HG03196 (cell line): Measurements from ENCODE around the gene CSKMT.
"Not testable (repeated sequence)": the region's sequence is repeated elsewhere in the genome, so short reads cannot be mapped to it uniquely, and the experiment has no call there.

ENCODE experiments used
- ATAC-seq: cut with Tn5 transposase; IDR thresholded peaks from one replicate; pipeline ENCODE4 v1.9.1; 2021; ENCODE audit not compliant: unreplicated experiment

Gene CSKMT

DNA sequence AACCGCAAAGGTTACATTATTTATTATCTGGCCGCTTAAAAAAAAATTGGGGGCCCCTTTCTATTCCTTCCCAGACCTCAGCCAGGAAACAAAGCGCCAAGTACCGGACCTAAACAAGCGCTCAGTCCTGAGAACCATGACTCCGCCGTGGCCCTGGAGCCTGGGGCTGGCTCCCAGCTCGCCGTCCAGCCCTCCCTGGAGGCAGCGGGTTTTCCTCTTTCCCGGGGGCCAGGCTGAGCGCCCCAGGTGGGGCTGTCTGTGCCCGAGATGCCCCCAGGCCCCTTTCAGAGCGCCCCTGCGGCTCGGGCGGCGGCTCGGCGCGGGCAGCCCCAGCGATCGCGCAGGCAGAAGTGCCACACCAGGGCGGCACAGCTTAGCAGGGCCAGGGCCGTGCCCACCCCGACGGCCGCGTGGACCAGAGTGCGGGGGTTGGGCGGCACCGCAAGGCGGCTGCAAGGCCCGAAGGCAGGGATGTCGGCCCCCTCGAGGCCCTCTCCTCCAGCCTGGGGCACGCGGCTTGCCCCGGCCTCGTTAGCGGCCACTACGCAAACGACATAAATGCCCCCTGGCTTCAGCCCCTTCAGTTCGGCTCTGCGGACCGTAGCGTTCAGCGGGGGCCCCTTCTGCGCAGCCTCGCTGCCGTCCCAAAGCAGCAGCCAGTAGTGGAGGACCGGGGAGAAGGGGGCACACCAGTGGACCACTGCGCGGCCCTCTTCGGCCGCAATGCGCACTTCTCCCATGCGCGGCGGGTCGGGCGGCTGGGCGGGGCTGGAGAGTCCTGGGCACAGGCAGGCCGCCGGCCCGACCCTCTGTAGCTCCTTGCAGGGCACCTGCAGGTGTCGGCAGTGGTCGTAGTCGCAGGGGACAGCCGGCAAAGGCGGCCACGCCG lies 22.6 kb downstream of the CSKMT start:
- ATAC-seq: no peak

GRCh38 chr11:62688491-62688890 lies 23.4 kb downstream of the CSKMT start:
- ATAC-seq: no peak

DNA sequence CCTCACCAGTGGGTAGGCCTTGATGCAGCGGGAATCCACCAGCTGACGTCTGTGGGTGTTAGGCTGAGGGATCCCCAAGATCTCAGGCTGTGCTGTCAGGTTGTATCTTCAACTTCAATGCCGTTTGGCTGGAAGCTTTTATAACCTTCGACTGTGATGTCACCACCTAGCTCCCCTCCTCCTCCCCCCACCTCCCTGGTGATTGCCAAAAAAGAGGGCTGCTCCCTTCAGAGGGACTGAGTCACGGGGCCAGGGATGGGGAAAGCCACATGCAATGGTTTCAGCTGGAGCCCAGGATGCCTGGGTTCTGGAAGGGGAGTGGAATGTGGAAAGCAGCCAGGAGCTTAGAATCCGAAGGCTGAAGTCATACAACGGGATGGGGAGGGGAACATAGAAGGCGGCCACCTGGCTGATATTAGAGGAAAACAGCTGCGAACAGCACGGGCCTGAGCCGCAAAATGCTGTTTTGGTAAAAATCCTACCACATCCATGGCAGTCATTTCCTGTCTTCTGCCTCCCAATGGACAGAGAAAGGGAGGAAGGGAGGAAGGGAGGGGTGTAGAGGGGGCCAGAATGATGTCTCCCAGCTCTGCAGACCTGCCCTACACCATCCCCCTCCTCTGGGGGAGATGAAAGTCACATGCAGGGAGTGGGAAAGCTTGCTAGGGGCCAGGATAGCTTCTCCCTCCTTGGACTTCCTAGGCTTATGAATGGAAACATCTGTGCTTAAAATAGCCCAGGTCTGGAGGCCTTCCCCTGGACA lies 24.5 kb downstream of the CSKMT start, which contains the start of gene LRRN4CL:
LRRN4CL (minus strand) TSS at position 110 of the 763 bp plus-strand sequence. CDS start 1,022 bp downstream, outside the sequence.
- ATAC-seq: no peak

- ATAC-seq: not testable (repeated sequence)
These were observed 28.5 kb downstream of the CSKMT start for GRCh38 chr11:62693624-62694023.

GRCh38 chr11:62694455-62695167 lies 29.5 kb downstream of the CSKMT start:
- no peak for ATAC-seq

DNA sequence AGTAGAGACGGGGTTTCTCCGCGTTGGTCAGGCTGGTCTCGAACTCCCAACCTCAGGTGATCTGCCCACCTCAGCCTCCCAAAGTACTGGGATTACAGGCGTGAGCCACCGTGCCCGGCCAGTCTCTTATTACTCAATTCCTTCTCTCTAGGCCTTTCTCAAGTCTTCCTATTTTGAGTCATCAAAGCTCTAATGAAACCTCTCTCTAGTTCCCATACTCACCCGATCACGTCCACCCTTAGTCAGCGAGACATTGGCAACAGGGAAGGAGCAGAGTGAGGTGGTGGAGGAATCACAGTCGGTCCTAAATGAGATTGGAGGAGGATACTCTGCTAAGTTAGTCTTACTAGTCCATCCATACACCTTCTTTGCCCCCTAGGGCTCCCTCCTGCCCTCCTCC lies 37.1 kb downstream of the CSKMT start:
- no peak for ATAC-seq

DNA sequence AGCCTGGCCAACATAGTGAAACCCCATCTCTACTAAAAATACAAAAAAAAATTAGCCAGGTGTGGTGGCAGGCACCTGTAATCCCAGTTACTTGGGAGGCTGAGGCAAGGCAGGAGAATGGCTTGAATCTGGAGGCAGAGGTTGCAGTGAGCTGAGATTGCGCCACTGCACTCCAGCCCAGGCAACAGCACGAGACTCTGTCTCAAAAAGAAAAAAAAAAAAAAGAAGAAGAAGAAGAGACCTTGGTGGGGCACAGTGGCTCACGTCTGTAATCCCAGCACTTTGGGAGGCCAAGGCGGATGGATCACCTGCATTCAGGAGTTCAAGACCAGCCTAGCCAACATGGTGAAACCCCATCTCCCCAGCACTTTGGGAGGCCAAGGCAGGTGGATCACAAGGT lies 38.8 kb downstream of the CSKMT start:
- not testable (repeated sequence) for ATAC-seq

DNA sequence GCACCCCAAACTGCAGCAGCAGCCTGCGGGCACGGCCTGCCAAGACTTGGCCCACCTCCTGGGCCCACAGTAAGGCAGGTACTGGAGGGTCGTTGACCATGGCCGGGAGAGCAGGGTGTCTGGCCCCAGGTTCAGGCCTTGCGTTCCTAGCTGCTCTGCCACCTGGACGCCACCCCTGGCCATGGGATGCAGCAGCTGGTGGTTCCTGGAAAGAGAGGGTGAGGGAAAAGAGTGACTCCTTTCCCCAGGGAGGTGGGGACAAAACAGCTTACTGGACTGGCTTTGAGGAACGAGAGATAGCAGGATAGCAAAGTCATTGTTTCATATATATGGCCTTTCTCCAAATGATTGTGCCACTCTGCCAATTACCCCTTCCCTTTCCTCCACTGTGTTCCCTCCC lies 40.3 kb downstream of the CSKMT start:
- ATAC-seq: no peak

DNA sequence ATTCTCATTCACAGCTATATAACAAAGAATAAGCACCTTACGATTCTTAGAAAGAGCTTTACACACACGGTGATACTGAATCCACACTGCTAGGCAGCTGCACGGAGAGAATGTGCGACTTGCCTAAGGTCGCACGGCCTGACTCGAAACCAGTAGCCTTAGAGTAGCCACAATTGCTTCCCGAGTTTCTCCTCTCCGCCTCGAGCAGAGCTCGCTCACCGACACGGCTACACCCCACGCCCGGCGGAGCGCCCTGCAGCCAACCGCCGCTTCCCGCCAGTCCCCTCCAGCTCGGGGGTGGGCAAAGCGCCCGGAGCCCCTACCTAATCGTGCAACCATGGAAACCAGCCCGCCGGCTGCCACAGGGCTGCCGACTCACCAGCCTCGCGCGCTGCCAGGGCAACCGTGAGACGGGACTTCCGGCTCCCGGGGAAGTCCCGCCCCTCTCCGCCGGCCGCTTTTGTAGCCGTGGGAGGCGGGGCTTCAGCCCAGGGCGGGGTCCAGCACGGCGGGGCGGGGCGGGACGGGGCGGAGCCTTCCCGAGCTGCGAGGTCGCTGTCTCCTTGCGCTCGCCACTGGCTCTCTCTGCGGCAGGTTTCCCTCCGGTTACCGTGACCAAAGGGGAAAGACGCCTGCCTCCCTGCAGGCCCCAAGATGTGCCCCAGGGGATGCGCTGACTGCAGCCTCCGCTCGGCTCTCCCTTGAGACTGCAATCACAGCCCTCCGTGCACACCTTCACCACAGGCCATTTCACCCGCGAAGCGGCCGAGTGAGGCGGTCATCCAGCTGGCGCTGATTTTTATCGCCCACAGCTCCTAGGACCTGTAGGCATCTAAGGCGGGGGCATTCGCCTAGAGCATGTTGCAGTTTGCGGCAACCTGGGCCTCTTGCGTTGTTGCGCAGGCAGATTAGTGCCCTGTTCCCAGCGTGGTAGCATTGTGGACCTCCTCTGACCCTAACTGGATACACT lies 41.1 kb downstream of the CSKMT start:
- peak; percentile 55 for ATAC-seq

DNA sequence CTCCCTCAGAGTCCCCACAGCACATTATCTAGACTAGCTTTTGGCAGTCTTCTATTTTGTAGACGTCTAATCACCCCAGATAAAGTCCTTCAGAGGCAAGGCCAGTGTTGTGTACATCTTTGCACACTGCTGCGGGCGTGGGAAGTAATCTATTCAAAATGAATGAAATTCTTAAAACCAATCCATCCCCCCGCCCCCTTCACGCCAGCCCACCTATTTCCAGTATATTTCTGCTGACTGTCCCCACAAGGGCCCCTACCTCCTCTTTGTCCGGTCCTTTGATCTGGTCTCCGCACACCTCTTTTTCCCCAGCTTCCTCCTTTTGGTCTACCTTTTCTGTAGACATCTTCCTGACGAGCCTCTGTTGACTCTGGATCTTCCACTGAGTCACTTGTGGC lies 41.7 kb downstream of the CSKMT start:
- ATAC-seq: no peak

- no peak for ATAC-seq
These were observed 42.3 kb downstream of the CSKMT start, which contains the start of the genes BSCL2 and GNG3 for GRCh38 chr11:62707277-62707861. Gene BSCL2 (minus strand): TSS chr11:62707424. CDS start chr11:62707195, 229 bp downstream. Gene GNG3 (plus strand): TSS chr11:62707676. CDS start chr11:62708296, 620 bp downstream.

DNA sequence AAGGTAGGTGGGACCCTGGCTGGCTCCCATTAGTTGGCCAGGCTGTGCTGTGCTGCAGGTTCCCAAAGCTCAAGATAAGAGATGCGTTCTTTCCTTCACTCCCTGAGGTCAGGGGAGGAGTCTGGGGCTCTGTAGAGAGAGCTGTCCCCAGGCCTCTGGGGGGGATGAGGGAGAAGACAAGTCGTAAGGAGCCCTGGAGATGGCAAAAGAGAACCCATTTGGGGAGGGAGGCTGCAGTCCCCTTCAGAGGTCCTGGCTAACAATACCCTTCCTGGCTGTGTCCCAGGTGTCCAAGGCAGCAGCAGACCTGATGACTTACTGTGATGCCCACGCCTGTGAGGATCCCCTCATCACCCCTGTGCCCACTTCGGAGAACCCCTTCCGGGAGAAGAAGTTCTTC lies 43.3 kb downstream of the CSKMT start:
- no peak for ATAC-seq

GRCh38 chr11:62708793-62709192 lies 43.7 kb downstream of the CSKMT start:
- ATAC-seq: no peak

DNA sequence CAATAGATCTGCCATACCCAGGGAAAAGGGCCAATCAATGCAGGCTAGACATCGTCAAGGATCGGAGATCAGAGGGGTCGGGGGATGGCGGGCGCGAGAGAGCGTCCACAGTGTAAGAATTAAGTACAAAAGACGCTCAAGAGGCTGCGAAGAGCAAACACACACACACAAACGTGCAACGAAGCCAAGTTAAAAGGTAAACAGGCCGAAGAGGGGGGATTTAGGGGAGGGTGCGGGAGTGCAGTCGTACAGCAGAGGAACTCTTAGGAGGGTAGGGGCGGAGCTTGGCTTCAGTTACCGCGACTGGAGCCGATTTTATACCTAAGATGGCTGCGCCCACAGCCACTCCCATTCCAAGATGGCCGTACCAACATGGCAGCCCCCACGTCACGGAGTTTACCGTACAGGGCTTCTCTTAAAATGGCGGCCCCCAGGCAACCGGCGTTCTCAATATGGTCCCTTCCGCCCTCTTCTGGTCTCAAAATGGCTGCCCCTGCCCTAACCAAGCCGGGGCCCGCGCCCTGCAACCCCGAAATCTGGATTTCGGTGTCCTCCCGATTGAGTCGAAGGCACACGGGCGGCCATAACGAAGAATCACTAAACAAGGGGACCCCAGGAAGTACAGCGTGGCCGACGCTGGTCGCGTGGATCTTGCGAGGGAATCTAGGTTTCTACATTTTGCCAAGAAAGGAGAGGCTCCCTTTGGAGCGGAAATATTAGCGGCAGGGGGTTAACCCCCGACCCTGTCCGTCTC lies 44.3 kb downstream of the CSKMT start:
- peak; percentile 62 for ATAC-seq

DNA sequence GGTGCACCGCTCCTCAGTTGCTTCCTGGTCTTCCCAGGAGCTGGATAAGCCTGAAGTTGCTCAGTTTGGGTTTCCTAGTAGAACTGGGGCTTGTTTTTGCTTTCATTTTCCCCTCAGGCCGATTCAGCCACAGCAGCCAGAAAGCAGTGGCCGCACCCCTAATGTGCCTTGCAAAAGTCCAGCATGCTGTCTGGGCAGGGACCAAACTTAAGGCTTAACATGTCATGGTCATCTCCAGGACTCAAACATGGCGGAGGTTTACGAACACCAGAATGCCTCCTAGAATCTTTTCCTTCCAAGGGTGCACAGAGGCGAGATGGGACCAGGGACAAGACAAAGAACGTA lies 44.9 kb downstream of the CSKMT start:
- no peak for ATAC-seq

DNA sequence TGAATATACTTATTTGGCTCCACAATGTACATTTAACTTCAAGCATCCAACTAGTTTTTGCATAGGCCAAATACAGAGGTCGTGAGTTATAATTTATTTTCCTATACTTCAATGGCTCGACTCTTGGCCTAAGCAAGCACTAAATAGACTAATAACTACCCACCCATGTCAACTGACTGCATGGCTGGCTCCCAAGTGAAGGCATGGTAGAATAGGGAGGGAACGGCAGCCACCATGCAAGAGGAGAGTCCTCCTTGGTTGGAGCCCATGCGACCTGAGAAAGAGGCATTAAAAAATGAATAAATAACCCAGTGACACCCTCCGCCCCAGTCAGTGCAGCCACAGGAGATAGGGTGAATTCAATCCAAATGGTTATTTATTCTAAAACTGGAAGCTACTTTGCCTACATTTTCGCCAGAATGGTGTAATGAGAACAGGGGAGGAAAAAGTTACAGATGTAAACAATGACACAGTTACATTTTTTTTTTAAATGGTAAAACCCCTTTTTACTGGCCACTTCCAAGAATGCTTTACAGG lies 47.2 kb downstream of the CSKMT start:
- no peak for ATAC-seq

DNA sequence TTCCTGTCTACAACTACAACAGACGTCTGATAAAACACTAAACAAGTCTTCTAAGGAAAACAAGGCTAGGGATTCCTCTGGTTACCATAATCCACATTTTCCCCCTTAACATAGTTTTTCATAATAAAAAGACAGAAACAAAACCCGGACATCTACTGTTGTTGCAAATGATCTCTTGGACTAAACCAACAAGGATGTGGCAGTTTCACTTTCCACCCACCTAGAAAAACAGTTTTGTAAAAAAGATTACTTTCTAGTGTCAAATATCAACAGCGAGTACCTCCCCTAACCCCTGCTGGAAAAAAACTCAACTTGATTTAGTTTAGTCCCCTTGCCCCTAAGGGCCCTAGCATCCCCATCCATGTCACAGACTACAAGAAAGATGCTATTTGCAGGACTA lies 47.7 kb downstream of the CSKMT start:
- ATAC-seq: no peak

DNA sequence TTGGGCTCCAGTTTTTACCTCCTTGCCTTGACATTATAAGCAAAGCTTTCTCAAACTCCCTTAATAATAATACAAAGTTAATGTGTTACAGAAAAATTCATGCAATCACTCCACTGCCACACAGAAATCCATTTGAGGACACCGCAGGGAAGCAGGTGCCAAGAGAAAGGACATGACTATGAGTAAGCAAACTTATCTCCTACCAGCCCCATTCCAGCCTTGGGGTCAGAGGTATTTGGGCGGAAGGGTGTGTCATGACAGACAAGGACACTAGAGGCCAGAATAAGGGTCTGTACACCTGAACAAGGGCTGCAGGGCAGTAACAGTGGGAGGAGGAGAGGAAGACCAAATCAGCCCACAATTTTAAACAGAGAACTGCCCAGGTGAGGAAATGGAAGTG lies 48.2 kb downstream of the CSKMT start:
- ATAC-seq: no peak
